Measurements from ENCODE around the gene HIRA. TPM values are rescaled to one million over a fixed set of nuclear protein-coding genes. Genes with fewer than 3 reads are reported as not detected.

The HIRA gene
- total and polyA plus RNA-seq, 9 of the 15 experiments (the other 6 are each of a cell fraction or from before 2014, with no cell fraction given) = 0.96 to 132 (median 58.4) TPM

DNA sequence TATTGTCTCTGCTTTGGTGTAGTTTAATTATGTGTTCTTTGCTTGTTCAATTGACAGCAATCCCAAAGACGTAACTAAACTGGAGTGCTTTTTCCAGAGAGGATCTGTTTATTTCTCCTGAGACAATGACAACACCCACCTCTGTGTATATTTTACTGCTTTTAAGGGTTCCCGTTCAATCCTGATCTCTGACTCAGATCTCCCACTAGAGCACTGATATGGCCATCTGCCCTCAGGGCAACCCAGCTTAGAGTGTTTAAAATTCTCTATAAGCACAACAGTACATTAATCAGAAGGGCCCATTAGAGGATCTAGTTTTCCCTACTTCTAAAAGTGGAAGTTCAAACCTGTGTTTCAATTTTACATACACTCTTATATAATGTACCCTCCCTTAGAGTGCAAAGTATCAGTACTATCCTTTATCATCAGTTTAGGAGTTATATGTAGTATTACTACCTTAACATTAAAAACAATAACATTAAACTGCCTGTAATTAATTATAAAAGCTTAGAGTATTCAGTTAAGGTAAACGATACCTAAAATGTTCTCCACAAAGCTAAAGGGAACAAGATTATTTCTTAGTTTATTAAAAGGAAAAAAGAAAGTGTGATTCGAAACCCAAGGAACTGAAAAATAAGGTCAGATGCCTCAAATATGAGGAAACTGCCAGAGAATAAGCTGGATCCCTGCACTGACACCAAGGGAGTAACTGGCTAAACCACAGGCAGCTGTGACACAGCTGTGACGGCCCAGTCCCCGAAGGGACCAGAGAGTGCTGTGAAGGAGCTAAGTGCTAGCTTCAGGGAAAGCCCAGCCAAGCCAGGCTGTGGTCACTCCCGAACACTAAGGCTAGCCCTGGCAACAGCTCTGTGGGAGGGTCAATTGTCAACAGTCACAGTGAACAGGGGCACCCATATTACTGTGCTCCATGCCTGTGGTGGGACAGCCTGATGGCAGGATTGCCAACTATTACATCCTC is 32.2 kb upstream of the HIRA start (continued):
- TF ChIP-seq FOS (IDR thresholded peaks at IDR 0.05; ENCODE audit: extremely low read depth, insufficient read length) (peak; percentile 26), MAZ (CRISPR knock-in tag; conservative IDR thresholded peaks at IDR 0.05 in 1 of 2, IDR thresholded peaks at IDR 0.05 in 1 of 2) (no peak), GTF2A2 (tag; IDR thresholded peaks at IDR 0.05) (no peak), ESRRA (IDR thresholded peaks at IDR 0.05; ENCODE audit: borderline replicate concordance, low read depth) (no peak), NEUROD1 (IDR thresholded peaks at IDR 0.05; ENCODE audit: borderline replicate concordance, low read depth, low read length, partially characterized antibody) (no peak), ZNF41 (CRISPR knock-in tag; conservative IDR thresholded peaks at IDR 0.05) (0 out of 2 replicates have a peak, but pooled peaks have one; percentile 6), TCF3 (CRISPR knock-in tag; IDR thresholded peaks at IDR 0.05) (no peak)
- TF ChIP-seq, protein P1, sequence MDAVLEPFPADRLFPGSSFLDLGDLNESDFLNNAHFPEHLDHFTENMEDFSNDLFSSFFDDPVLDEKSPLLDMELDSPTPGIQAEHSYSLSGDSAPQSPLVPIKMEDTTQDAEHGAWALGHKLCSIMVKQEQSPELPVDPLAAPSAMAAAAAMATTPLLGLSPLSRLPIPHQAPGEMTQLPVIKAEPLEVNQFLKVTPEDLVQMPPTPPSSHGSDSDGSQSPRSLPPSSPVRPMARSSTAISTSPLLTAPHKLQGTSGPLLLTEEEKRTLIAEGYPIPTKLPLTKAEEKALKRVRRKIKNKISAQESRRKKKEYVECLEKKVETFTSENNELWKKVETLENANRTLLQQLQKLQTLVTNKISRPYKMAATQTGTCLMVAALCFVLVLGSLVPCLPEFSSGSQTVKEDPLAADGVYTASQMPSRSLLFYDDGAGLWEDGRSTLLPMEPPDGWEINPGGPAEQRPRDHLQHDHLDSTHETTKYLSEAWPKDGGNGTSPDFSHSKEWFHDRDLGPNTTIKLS (IDR thresholded peaks at IDR 0.05; ENCODE audit: borderline replicate concordance, low read depth) = no peak
